GM12878 (cell line): ENCODE measurements around the gene MOGAT1. TPM values are rescaled to one million over a fixed set of nuclear protein-coding genes. Genes with fewer than 3 reads are reported as not detected.
"Not testable (repeated sequence)": the region's sequence is repeated elsewhere in the genome, so short reads cannot be mapped to it uniquely, and the experiment has no call there.

ENCODE experiments used
- ATAC-seq: fragments of 200-7000 bp; cut with Tn5 transposase; 3 replicates; pipeline ENCODE4 v1.9.1; 2020; ENCODE audit warnings: mild to moderate bottlenecking, moderate library complexity
- BruUV-seq: library from RNA; stranded (reverse); fragments of 400-500 nt; replicated peaks from 2 replicates; lab custom pipeline; 2021; lab: Mats Ljungman, UMichigan
- CTCF ChIA-PET: fragments of 300-600 bp; sonication (Branson Sonifier 250); formaldehyde crosslinking; extraction: SDS; loops from one replicate; lab custom pipeline; 2021; ENCODE audit warnings: inconsistent platforms; lab: Yijun Ruan, JAX
- POLR2A ChIA-PET: fragments of 350-600 bp; formaldehyde crosslinking; extraction: SDS; loops from one replicate; lab custom pipeline; 2021; ENCODE audit warnings: inconsistent platforms; lab: Charles Lee
- RAD21 ChIA-PET: fragments of 300-600 bp; sonication (Branson Sonifier 250); formaldehyde crosslinking; loops from one replicate; lab custom pipeline; 2023; ENCODE audit warnings: antibody characterized with exemption; ENCODE audit not compliant: unreplicated experiment; lab: Charles Lee
- SMC1A ChIA-PET: fragments of 300-600 bp; sonication (Branson Sonifier 250); formaldehyde crosslinking; loops from one replicate; lab custom pipeline; 2023; ENCODE audit not compliant: unreplicated experiment, uncharacterized antibody; lab: Charles Lee
- DNase-seq: peaks from one replicate; pipeline ENCODE4 v3.0.0-alpha.2; 2011; ENCODE audit warnings: low read depth, low spot score
- FAIRE-seq: peaks from 3 replicates; lab custom pipeline; 2011; peaks lifted over from hg19 to GRCh38; lab: Jason Lieb, UNC
- H2AFZ ChIP-seq: 2 replicates; pipeline ENCODE4 v1.6.0; 2011; ENCODE audit warnings: low read depth, low read length, control low read depth; ENCODE audit not compliant: control insufficient read depth
- H3K27ac ChIP-seq: 2 replicates; pipeline ENCODE4 v1.5.1; 2011; ENCODE audit warnings: control low read depth; ENCODE audit not compliant: control insufficient read depth, insufficient read depth
- H3K27me3 ChIP-seq, 2 experiments: replicated peaks in 1 of 2; 2 replicates each; pipeline versions ENCODE4 v1.6.0 to v1.6.1; 2011; ENCODE audit warnings: low read length in 1 of 2; ENCODE audit not compliant: control insufficient read depth in 2 of 2, insufficient read depth in 2 of 2
- H3K36me3 ChIP-seq, 2 experiments: 2 replicates each; pipeline ENCODE4 v1.5.1; 2011; ENCODE audit warnings: low read length in 1 of 2; ENCODE audit not compliant: control insufficient read depth in 2 of 2, insufficient read depth in 2 of 2
- H3K4me1 ChIP-seq: 2 replicates; pipeline ENCODE4 v1.6.1; 2011; ENCODE audit warnings: mild to moderate bottlenecking, low read length, moderate library complexity, mixed read lengths; ENCODE audit not compliant: control insufficient read depth, insufficient read depth
- H3K4me2 ChIP-seq: 2 replicates; pipeline ENCODE4 v1.6.0; 2011; ENCODE audit warnings: control low read depth; ENCODE audit not compliant: control insufficient read depth, insufficient read depth
- H3K4me3 ChIP-seq: fragments of 200-600 bp; sonication (generic); 2 replicates; pipeline ENCODE4 v1.5.1; 2016
- H3K79me2 ChIP-seq: 2 replicates; pipeline ENCODE4 v1.6.0; 2011; ENCODE audit warnings: low read length; ENCODE audit not compliant: control insufficient read depth, insufficient read depth
- H3K9ac ChIP-seq: 2 replicates; pipeline ENCODE4 v1.8.0; 2011; ENCODE audit warnings: low read length, control low read depth, mixed read lengths; ENCODE audit not compliant: control insufficient read depth, insufficient read depth
- H3K9me3 ChIP-seq: replicated peaks from 3 replicates; pipeline ENCODE4 v1.5.1; 2011; ENCODE audit warnings: mild to moderate bottlenecking, low read length; ENCODE audit not compliant: control insufficient read depth, insufficient read depth
- H4K20me1 ChIP-seq: 2 replicates; pipeline ENCODE4 v1.6.0; 2011; ENCODE audit not compliant: control insufficient read depth, insufficient read depth
- BHLHE40 ChIP-seq, 2 experiments: fragments of 450-650 bp in 1 of 2; IDR thresholded peaks; 2 replicates each; pipeline ENCODE4 v1.6.1; 2011 to 2017; ENCODE audit warnings: low read depth in 2 of 2, borderline replicate concordance in 1 of 2, improper control_type of control experiment in 1 of 2, low read length in 1 of 2, mild to moderate bottlenecking in 1 of 2
- CTCF ChIP-seq, 3 experiments: IDR thresholded peaks in 2 of 3; conservative IDR thresholded peaks in 1 of 3; 2 replicates each; pipeline ENCODE4 v1.5.1; 2011; ENCODE audit warnings: low read depth in 3 of 3, low read length in 3 of 3, mild to moderate bottlenecking in 3 of 3, control low read depth in 2 of 3, moderate library complexity in 2 of 3, inconsistent platforms in 1 of 3, mixed read lengths in 1 of 3; ENCODE audit not compliant: control insufficient read depth in 2 of 3, insufficient read depth in 1 of 3; ENCODE audit errors: extremely low read depth in 1 of 3
- DPF2 ChIP-seq: fragments of 450-650 bp; IDR thresholded peaks from 2 replicates; pipeline ENCODE4 v1.6.1; 2017; ENCODE audit warnings: mild to moderate bottlenecking
- EGR1 ChIP-seq, 2 experiments: IDR thresholded peaks; 1 replicate in 1 of 2; 2 replicates in 1 of 2; pipeline ENCODE4 v1.6.1; 2011 to 2012; ENCODE audit warnings: low read depth in 2 of 2, low read length in 2 of 2, borderline replicate concordance in 1 of 2, mild to moderate bottlenecking in 1 of 2, moderate library complexity in 1 of 2
- EP300 ChIP-seq, 2 experiments: fragments of 150-350 bp in 1 of 2; IDR thresholded peaks; 2 replicates each; pipeline ENCODE4 v1.6.1; 2011 to 2012; ENCODE audit warnings: low read depth in 2 of 2, low read length in 2 of 2, borderline replicate concordance in 1 of 2, improper control_type of control experiment in 1 of 2, inconsistent platforms in 1 of 2; ENCODE audit not compliant: control insufficient read depth in 1 of 2
- FOXK2 ChIP-seq: fragments of 450-650 bp; IDR thresholded peaks from 2 replicates; pipeline ENCODE4 v1.6.1; 2017; ENCODE audit warnings: mild to moderate bottlenecking, moderate library complexity
- ZNF274 ChIP-seq: IDR thresholded peaks from one replicate; pipeline ENCODE4 v1.8.0; 2011; ENCODE audit not compliant: insufficient read length, insufficient read depth
- WGBS: methylation state at CpG from one replicate; pipeline ENCODE4 v1.1.6; 2016; ENCODE audit warnings: low lambda C conversion rate; ENCODE audit not compliant: insufficient replicate concordance, insufficient coverage; ENCODE audit errors: missing lambda C conversion rate; 5-methylcytosine and 5-hydroxymethylcytosine counted together
- in situ Hi-C: fragments of 300-500 bp; cut with MboI; formaldehyde crosslinking; loops from 9 replicates; pipeline ENCODE4 v1.14.3; 2018; ENCODE audit warnings: mixed read lengths
- intact Hi-C: fragments of 100-400 bp; cut with micrococcal nuclease; formaldehyde crosslinking; loops from one replicate; pipeline ENCODE4 v1.14.2; 2022; ENCODE audit not compliant: unreplicated experiment
- polyA plus RNA-seq, 11 experiments: library from polyadenylated mRNA; depleted of rRNA in 4 of 11; unstranded in 6 of 11; stranded (reverse) in 5 of 11; fragments of >200 nt; fragmentation: Nextera tagmentation in 4 of 11; fragmentation: Illumina TruSeq in 1 of 11; extraction: Ambion mirVana in 4 of 11; extraction: Trizol in 1 of 11; gene quantifications; 1 replicate in 1 of 11; 2 replicates in 10 of 11; pipeline versions ENCODE4 v1.2.1 to v1.2.3, GENCODE V29; 2011 to 2016; ENCODE audit warnings: inconsistent platforms in 2 of 11, missing spikeins in 2 of 11, low read depth in 1 of 11
- total RNA-seq, 4 experiments: library from RNA; depleted of rRNA in 3 of 4; stranded (reverse); fragments of >200 nt in 3 of 4; fragmentation: Illumina TruSeq in 1 of 4; extraction: Trizol in 1 of 4; gene quantifications; 2 replicates each; pipeline versions ENCODE4 v1.2.1 to v1.2.3, GENCODE V29; 2013 to 2021

The MOGAT1 gene
- total and polyA plus RNA-seq, 10 of the 15 experiments (the other 5 are each of a cell fraction or from before 2014, with no cell fraction given): not detected

GRCh38 chr2:222715742-222716141 lies 44.3 kb downstream of the MOGAT1 start (continued):
- TF ChIP-seq CTCF (IDR thresholded peaks at IDR 0.05 in 2 of 3, conservative IDR thresholded peaks at IDR 0.05 in 1 of 3; ENCODE audit: control insufficient read depth in 2 of 3, extremely low read depth in 1 of 3, insufficient read depth in 1 of 3, low read depth in 3 of 3, low read length in 3 of 3): no peak
- TF ChIP-seq EP300 (IDR thresholded peaks at IDR 0.05; ENCODE audit: borderline replicate concordance in 1 of 2, control insufficient read depth in 1 of 2, low read depth in 2 of 2, low read length in 2 of 2): no peak
- TF ChIP-seq EGR1 (IDR thresholded peaks at IDR 0.05; ENCODE audit: borderline replicate concordance in 1 of 2, low read depth in 2 of 2, low read length in 2 of 2): peak in 1 of 2 experiments; percentile 68; a peak in 1 of 3 replicates
- TF ChIP-seq DPF2: no peak
- no peak for TF ChIP-seq FOXK2
- TF ChIP-seq ZNF274: no peak
- TF ChIP-seq, all 136 proteins: peak for 3

GRCh38 chr2:222719787-222720186 lies 48.3 kb downstream of the MOGAT1 start:
- H3K9ac ChIP-seq, RAD21 ChIA-PET, H3K4me2 ChIP-seq: not testable (repeated sequence)
- peak in 1 of 2 experiments; percentile 61; a peak in 1 of 4 replicates for TF ChIP-seq BHLHE40 (IDR thresholded peaks at IDR 0.05; ENCODE audit: borderline replicate concordance in 1 of 2, low read depth in 2 of 2, low read length in 1 of 2)
- TF ChIP-seq, all 136 proteins: peak for 1; not testable (repeated sequence) for 135
- CTCF ChIA-PET, SMC1A ChIA-PET, intact Hi-C loops, H3K36me3 ChIP-seq, H3K27ac ChIP-seq, H3K79me2 ChIP-seq, H2AFZ ChIP-seq, H3K27me3 ChIP-seq, H3K9me3 ChIP-seq, H4K20me1 ChIP-seq, H3K4me3 ChIP-seq, H3K4me1 ChIP-seq, DNase-seq, ATAC-seq, BruUV-seq, POLR2A ChIA-PET, in situ Hi-C loops: not testable (repeated sequence)
- 69% methylated on average over 1 of the region's 1 CpG for WGBS
- FAIRE-seq: peak; percentile 64
